Nucleus accumbens (tissue), 56 donors: ENCODE results near the gene ATP2B2.
A peak's percentile ranks its signal among the peaks of the same experiment; 100 is the strongest.

ENCODE experiments used
- DNase-seq, 56 donors: peaks; one replicate each; lab custom pipeline; 2025; lab: John Stamatoyannopoulos, UW

ATP2B2 gene

DNA sequence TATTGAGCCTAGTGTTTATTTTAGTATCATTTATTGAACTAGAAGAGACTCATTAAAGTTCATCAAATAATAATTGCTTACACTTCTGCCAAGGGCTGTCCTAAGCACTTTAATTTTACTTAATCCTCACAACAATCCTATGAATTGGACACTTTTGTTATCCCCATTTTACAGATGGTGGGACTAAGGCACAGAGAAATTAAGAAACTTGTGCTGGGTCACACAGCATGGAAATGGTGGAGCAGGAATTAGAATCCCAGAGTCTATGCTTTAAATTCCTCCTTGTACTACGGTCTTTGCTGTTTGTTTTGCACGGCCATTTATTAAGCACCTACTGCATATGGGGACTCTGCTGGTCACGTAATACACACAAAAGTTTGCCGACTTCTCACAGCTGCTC is 7.9 kb downstream of the ATP2B2 start:
- no peak for DNase-seq

DNA sequence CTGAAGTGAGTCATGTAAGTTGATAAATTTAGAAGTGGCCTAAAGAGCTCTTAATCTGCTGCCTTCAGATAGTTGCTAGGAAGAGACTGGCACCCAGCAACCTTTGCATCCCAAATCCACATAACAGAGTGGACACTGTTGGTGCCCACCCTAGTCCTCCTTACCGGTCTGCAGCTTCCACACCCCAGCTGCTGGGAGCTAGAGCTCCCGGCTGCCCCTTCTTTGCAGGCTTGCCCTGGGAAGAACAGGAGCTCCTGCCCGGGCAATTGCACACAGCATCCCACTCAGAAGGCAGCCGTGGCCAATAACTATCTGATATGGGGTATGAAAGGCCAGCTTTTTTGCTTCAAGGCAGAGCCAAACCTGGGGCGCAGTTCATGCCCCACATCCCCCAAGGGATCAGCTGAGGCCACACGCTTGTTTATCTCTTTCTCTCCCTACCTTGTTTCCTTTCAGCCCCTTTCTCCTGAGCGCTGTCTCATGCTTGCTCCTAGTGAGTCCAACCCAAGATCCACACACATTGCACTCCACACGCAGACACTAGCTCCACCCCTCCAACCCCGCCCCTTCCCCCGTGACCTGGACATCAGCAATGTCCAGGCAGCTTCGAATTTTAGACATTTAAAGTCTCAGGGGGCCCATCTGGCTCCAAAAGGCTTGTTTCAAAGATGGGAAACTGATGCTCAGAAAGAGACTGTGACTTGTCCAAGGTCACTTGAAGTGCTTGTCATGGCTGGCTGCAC is 9.1 kb downstream of the ATP2B2 start:
- no peak for DNase-seq

DNA sequence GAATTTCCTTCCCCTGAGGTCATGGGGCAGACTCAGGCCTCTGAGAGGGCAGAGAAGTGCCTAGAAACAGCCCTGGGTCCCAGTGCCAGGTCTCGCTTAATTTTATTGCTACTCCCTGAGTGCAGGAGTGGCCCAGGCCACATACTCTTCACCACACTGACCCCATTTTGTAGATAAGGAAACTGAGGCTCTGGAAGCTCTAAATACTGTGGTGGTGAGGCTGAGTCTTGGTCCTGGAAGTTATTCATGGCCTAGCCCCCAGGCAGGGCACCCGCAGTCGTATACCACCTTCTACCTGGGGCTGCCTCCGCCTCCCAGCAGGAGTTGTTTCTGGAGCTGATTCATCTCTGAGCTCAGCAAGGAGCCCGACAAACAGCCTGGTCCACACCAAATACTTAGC is 9.8 kb downstream of the ATP2B2 start:
- DNase-seq = no peak

DNA sequence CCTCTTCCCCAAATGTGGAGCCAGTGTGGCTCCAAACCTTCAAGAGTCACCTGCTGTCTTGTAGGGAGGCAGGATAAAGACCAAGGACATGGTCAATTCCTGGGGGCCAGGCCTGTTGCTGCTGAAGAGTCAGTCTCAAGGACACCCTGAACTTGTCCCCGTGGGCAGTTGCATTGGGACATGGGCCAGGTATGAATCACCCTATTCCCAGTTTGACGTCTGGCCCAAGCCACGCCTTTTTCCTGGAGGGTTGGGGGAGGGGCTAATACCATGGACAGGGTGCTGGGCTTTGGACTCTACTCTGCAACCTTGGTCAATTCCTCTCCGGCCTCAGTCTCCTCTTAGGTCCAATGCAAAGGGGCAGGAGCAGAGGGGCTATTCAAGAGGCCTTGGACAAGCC is 10.4 kb downstream of the ATP2B2 start:
- DNase-seq = peak in 2 of 56 donors; percentile 17 to 19

DNA sequence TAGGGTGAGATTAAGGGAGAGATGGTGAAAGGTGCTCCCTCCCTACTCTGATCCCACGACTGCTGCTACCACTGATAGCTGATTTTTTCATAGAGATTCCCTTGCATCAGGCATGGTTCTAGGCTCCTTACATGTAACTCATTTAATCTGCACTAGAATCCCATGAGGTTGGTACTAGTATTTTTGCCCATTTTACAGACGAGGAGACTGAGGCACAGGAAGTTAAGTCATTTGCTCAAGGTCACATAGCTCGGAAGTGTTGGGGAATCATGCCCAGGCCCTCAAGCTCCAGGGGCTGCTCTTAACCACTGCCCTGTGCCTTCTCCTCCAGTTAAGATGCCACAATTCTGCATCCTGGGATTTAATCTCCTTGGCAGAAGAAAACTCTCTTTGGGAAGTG is 11.2 kb downstream of the ATP2B2 start:
- DNase-seq = no peak

DNA sequence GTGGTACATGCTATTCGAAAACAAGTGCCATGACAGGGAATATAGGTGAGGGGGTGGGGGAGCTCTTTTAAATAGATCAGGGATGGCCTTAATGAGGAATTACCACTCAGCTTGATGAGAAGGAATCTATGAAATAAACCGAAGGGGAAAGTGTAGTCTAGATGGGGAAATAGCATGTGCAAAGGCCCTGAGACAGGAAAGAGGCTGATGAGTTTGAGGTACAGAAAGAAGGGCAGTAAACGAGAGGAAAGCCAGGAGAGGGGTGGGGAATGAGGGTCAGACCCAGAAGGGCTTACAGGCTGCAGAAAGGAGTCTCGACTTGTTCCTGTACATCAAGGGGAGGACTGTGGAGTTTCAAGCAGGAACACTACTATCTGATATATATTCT is 12.2 kb downstream of the ATP2B2 start:
- no peak for DNase-seq

DNA sequence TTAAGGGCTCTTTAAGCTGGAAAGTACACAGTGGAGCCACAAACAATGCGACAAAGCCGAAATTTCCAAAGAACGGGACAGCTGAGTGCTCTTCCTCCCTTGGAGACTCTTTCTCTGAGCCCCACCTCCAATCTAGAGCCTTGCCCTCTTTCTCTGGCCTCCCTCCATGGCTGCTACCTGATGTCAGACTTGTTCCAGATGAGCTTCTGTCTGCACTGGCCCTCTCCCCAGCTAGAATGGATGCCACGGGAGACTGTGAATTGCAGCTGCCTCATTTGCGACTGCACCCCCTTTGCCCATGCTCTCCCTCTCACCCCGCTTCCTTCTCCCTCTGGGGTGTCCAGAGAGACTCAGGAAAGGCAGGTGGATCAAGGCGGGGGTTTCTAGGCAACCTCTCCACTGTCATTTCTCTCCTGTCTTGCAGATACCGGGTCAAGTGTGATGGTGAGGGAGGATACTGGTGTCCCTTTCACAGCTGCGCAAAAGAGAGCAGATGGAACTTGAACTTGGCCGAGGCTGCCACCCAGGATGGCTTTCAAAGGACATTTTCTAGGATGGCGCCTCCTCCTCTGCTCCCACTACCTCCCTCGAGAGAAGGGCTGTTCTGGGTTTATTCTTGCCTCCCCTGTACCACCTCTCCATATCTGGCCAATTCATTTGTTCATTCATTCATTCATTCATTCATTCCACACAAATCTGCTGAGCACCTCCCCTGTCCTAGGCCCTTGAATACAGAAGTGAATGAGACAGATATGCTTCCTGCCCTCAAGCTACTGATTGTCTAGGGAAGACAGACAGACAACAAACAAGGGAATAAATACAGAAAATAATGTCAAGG is 12.8 kb downstream of the ATP2B2 start:
- DNase-seq = no peak

DNA sequence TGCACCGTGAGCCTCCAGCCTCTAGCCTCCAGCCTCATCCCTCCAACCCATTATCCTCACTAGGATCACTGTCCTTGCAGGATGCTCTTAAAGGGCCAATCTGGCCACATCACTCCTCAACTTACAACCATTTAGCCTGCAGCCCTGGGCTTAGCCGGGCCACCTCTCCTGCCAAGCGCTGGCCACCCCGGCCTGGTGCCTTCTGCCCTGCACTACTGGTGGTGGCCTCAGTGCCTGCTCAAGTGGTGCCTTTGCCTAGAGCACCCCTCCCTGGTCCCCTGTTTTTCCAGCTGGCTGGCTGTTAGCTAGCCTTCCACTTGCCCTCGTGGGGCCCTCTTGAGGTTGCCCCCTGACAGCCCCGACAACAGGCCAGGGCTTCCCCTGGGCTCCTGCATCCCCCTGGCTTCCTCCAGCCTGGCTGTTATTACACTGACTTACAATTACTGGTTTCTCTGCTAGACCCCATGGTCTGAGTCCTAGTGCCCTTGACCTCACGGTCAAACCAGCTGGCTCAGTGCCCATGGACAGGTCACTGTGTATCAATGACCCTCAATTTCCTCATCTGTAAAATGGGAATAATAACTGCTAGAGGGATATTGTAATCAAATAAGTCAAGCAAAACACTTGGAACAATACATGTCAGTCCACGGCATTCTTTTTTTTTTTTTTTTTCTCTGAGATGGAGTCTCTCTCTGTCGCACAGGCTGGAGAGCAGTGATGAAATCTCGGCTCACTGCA is 15.5 kb downstream of the ATP2B2 start:
- no peak for DNase-seq

DNA sequence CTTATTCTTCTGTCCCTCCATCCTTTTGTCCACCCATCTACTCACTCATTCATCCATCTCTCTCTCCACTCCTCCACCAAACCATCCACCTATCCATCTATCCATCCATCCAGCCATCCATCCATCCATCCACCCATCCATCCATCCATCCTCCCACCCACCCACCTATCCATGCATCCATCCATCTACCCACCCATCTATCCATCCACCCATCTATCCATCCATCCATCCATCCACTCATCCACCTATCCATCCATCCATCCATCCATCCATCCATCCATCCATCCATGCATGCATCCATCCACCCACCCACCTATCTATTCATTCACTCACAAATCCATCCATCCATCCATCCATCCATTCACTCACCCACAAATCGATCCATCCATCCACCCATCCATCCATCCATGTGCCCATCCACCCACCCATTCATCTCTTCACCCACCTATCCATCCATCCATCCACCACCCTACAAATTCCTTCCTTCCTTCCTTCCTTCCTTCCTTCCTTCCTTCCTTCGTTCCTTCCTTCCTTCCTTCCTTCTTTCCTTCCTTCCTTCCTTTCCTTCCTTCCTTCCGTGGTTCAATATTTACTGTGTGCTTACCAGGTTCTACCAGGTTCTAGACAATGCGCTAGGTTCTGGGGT is 17.3 kb downstream of the ATP2B2 start:
- DNase-seq = no peak

DNA sequence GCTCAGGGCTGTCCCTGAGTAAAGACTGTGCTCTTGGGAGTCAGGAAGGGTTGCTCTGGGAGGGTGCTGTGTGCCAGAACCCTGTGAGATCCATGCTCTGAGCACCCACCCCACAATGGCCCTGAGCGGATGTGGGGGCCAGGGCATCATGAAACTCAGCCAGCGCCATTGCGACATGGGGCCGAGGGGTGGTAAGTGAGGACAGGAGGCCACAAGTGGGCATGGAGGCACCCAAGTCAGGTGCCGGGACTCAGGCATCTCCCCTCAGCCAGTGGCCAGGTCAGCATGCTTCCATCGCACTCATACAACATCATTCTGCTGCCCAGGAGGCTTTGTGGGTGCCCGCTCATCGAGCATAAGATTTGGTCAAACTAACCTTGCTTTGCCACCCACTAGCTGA is 19.6 kb downstream of the ATP2B2 start:
- DNase-seq = no peak

DNA sequence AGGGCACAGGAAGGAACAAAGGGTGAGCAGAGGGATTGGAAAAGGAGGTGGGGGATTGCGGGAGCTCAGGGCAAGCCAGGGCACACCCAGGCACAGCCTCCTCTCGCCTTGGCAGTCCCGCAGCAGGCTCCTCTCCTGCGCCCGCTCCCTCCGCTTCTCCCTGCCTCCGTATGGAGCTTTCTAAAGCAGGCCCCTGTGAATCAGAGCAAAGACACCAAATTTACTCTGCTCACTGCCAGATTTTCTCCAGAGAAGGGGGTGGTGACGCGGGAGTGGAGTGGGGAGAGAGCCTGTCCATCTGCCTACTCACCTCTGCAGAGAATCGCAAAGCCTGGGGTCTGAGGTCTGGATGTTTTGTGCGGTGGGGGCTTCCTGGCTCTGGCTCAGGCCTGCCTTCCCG is 20.0 kb downstream of the ATP2B2 start:
- DNase-seq = peak in 4 of 56 donors; percentile 9 to 39 (median 19)

DNA sequence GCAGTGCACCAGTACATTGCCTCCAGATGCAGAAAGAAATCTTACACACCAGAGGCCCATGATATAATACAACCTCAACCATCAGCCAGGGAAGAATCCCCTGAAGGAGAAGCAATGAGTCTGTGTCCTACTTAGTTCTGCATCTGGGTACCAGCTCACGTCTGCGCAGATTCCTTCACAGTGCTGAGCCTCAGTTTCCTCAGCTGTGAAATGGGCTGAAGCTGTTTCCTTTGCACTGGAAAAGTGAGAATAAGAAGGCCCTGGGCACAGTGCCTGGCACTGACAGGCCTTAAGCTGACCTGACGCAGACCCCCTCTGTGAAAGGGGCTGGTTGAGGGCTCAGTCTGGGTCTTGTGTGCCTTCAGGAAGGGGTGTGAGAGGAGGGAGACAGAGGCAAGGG is 20.7 kb downstream of the ATP2B2 start:
- no peak for DNase-seq

DNA sequence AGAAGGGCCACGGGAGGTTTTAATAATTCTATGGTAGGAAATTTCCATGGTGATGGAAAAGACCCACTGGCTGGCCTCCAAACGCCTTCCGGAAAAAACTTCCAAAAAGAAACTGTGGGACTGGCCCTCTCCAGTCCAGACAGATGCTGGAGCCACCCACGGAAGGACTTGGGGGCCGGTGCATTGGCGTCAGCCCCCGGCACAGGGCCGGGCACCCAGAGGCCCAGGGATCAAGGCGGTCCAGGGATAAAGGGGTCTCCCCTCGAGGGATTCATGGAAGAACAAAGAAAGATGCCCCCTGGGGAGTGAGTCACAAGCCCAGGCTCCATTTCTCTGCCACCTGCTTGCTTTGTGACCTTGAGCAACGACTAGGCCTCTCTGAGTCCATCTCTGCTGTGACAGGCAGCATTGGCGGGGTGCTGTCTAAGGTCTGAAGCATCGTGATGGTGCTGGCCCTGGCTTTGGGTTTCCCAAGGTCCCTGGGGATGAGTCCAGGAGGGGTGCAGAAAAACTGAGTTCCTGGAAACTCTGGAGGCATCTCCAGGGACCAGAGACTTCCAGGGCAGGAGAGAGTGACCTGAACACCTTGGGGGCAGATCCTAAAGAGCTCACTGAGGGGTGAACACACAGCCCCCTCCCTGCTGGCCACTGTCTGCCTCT is 21.6 kb downstream of the ATP2B2 start:
- DNase-seq = no peak

DNA sequence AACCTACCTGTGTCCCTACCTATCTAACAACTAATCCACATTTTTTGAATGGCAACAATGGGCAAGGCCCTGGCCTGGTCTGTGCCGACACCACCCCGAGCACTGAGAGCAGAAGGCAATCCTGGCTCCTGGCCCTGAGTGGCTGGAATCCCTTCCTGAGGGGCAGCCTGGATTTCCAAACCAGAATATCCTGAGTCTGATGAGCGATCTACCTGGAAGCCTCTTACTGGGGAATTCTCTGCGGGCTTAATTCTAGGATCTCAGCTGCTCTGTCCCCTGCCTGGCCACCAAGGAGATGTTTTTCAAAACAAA is 22.1 kb downstream of the ATP2B2 start:
- no peak for DNase-seq

DNA sequence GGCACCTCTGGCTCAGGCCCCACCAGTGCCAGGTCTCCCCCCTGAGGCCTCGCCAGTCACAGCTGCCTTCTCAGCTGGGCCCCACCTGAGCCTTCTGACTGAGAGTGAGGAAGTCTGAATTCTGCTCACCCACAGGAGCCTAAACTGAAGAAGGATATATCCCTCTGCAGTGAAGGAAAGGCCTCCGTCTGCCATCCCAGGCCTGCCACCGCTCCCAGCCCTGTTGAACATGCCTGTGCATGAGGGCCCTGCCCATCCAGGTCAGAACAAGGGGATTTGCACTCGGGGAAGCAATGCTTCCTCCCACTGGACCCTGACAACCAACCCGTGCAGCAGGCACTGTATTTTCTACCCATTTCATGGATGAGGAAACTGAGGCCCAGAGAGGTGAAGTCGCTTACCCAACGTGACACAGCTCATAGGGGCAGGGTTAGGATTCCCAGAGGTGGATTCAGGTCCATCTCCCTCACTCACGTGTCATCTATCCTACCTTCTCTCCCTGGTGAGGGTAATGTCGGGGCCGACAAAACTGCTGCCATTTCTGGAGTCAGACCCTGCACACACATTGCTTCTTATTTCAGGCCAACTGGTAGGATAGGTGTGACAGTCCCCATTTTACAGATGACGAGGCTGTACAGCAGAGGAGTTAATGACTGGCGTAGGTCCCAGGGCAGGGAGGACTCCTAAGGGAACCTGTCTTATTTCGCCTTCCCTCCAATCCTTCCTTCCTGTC is 22.6 kb downstream of the ATP2B2 start:
- DNase-seq = no peak

DNA sequence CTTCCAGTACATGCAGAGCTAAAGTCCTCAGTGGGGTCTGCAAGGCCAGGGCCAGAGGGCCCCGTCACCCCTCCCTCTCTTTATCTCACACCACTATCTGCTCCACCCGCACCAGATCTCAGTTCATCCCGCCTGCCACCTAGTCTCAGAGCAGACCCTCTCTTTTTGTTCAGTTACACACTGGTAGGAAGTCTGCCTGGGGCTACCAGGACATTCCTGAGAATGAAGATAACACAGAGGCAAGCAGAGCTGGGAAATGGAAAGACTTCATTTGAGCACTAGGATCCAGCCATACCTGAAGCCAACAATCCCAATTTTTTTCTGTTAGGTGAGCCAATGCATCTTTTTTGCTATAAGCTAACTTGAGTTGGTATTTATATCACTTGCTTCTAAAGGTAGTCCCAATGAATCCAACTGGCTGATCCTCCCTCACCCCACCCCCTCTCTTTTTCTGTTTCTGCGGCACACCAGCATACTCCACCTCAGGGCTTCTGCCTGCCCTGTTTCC is 24.5 kb downstream of the ATP2B2 start:
- DNase-seq = no peak

DNA sequence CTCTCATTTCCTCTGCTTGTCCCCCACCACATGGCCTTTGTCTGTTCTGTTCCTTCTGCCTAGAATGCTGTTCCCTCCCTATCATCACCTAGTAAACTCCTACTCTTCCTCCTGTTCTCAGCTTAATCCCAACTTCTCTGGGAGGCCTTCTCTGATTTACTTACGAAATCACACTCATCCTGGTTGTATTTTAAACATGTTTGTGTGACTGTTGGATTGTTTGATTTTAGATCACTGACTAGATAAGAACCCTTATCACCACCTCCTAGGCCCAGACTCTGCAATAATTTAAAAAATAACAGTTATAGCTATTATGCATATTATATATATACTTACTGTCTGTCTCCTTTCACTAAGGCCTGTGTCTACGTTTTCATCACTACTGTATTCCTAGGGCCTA is 26.1 kb downstream of the ATP2B2 start:
- DNase-seq = no peak

DNA sequence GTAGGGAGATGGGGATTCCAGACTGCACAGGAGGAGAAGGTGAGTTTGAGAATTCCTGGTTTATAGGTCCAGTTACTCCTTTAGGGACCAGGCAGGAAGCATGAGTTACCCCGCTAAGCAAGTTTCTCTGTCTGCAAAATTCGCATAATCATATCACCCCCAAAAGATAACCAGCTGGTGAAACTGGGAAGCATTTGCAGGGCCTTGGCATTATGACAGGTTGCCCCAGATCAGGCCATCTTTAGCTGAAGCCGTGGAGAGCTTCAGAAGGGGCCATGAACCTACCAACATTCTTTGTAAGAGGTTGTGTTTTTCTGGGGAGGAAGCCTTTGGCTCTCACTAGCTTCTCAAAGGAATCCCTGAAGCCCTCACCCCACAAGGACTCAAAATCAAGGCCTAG is 29.4 kb downstream of the ATP2B2 start:
- DNase-seq = no peak

DNA sequence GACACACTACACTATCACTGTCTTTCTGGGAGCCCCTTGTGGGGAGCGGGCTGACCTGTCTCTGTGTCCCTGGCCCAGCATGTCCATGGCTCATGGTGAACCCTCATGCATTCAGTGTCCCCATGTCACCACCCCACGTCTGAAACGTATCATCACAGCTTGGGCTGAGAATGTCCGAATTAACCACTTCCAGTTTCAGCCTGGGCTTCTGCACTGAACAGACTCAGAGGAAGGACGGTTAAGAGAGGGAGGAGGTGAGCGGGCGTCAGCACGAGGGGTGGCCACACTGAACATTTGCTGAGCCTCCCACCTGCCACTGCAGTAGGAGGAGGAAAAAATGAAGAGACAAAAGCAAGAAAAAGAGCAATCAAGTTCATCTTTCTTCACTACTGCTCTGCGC is 30.5 kb downstream of the ATP2B2 start:
- DNase-seq = no peak

DNA sequence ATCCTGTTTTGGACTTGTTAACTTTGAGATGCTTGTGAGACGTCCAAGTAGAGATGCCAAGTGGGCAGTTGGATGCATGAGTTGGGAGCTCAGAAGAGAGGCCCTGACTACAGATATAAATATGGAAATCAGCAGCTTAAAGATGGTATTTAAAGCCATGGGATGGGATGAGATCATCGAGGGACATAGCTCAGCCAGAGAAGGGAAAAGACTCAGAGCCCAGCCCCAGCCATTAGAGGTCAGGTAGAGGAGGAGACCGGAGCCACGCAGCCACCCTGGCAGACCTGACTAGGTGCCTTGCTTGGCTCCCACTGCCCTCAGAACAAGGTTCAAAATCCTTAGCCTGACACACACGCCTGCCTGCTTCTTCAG is 31.1 kb downstream of the ATP2B2 start:
- no peak for DNase-seq
